H1 (cell line): ENCODE results near the gene SMIM7. TPM values are rescaled to one million over a fixed set of nuclear protein-coding genes. Genes with fewer than 3 reads are reported as not detected.

ENCODE experiments used
- CTCF ChIA-PET: fragments of 300-600 bp; sonication (Branson Sonifier 250); formaldehyde crosslinking; loops from one replicate; lab custom pipeline; 2021; ENCODE audit not compliant: partially characterized antibody; lab: Charles Lee
- POLR2A ChIA-PET: fragments of 300-600 bp; sonication (Branson Sonifier 250); formaldehyde crosslinking; loops from one replicate; lab custom pipeline; 2021; ENCODE audit warnings: inconsistent platforms; ENCODE audit not compliant: partially characterized antibody; lab: Charles Lee
- DNase-seq, 2 experiments: peaks; one replicate each; pipeline versions ENCODE4 v3.0.0 to v3.0.0-alpha.2; 2010 to 2022; ENCODE audit warnings: low spot score in 2 of 2, low read depth in 1 of 2, mixed read lengths in 1 of 2
- FAIRE-seq: peaks from 2 replicates; lab custom pipeline; 2011; peaks lifted over from hg19 to GRCh38; lab: Jason Lieb, UNC
- H2AFZ ChIP-seq: 2 replicates; pipeline ENCODE4 v1.8.1; 2012; ENCODE audit warnings: low read length, inconsistent platforms
- H2AK5ac ChIP-seq: 2 replicates; pipeline ENCODE4 v1.6.1; 2013; ENCODE audit warnings: low read depth, low read length
- H2BK120ac ChIP-seq: replicated peaks from 2 replicates; pipeline ENCODE3; 2013; ENCODE audit warnings: low read depth, low read length, inconsistent platforms
- H2BK12ac ChIP-seq: 2 replicates; pipeline ENCODE4 v1.6.1; 2013; ENCODE audit warnings: low read depth, low read length
- H2BK15ac ChIP-seq: 2 replicates; pipeline ENCODE4 v1.6.1; 2013; ENCODE audit warnings: low read length
- H2BK20ac ChIP-seq: 2 replicates; pipeline ENCODE4 v1.6.1; 2013; ENCODE audit warnings: low read length
- H2BK5ac ChIP-seq: 2 replicates; pipeline ENCODE4 v1.6.1; 2013; ENCODE audit warnings: low read depth, low read length
- H3K14ac ChIP-seq: 2 replicates; pipeline ENCODE4 v1.6.1; 2013; ENCODE audit warnings: inconsistent platforms; ENCODE audit not compliant: insufficient read length
- H3K18ac ChIP-seq: 2 replicates; pipeline ENCODE4 v1.6.1; 2013; ENCODE audit warnings: low read length; ENCODE audit errors: extremely low read depth
- H3K23ac ChIP-seq: 2 replicates; pipeline ENCODE4 v1.6.1; 2013; ENCODE audit warnings: inconsistent platforms; ENCODE audit not compliant: insufficient read length
- H3K23me2 ChIP-seq: 2 replicates; pipeline ENCODE4 v1.6.1; 2013; ENCODE audit warnings: low read depth, low read length
- H3K27ac ChIP-seq: 2 replicates; pipeline ENCODE4 v1.6.1; 2011; ENCODE audit warnings: low read depth, low read length, inconsistent platforms
- H3K27me3 ChIP-seq, 4 experiments: replicated peaks in 1 of 4; 1 replicate in 1 of 4; 2 replicates in 3 of 4; pipeline versions ENCODE4 v1.6.1 to v1.8.1; 2011 to 2013; ENCODE audit warnings: low read length in 3 of 4, mild to moderate bottlenecking in 3 of 4, inconsistent platforms in 2 of 4, mixed read lengths in 2 of 4, moderate library complexity in 1 of 4; ENCODE audit not compliant: control insufficient read depth in 3 of 4, insufficient read depth in 3 of 4; ENCODE audit errors: extremely low read depth in 1 of 4
- H3K36me3 ChIP-seq, 4 experiments: 2 replicates each; pipeline versions ENCODE4 v1.6.1 to v1.8.1; 2011 to 2013; ENCODE audit warnings: mild to moderate bottlenecking in 4 of 4, low read length in 3 of 4, moderate library complexity in 2 of 4, control low read depth in 1 of 4, inconsistent platforms in 1 of 4; ENCODE audit not compliant: insufficient read depth in 4 of 4, control insufficient read depth in 2 of 4
- H3K4ac ChIP-seq: replicated peaks from 2 replicates; pipeline ENCODE3; 2013; ENCODE audit warnings: low read length, low read depth, mixed read lengths, inconsistent platforms; ENCODE audit not compliant: insufficient read length
- H3K4me1 ChIP-seq, 4 experiments: replicated peaks in 1 of 4; 1 replicate in 1 of 4; 2 replicates in 3 of 4; pipeline versions ENCODE4 v1.6.1 to v1.8.1; 2011 to 2013; ENCODE audit warnings: low read length in 3 of 4, inconsistent platforms in 2 of 4, mixed read lengths in 1 of 4; ENCODE audit not compliant: insufficient read depth in 4 of 4, control insufficient read depth in 3 of 4
- H3K4me2 ChIP-seq, 2 experiments: 2 replicates each; pipeline versions ENCODE4 v1.6.1 to v1.8.1; 2011 to 2013; ENCODE audit warnings: low read depth in 2 of 2, low read length in 2 of 2, control low read depth in 1 of 2, inconsistent platforms in 1 of 2, mild to moderate bottlenecking in 1 of 2; ENCODE audit not compliant: insufficient read depth in 1 of 2
- H3K4me3 ChIP-seq, 4 experiments: fragments of 200-600, 300-600 bp in 1 of 4; sonication (generic), shearing (Covaris generic), sonication (Bioruptor Twin) in 1 of 4; 2 replicates each; pipeline versions ENCODE4 v1.5.1 to v1.8.1; 2011 to 2016; ENCODE audit warnings: low read length in 4 of 4, low read depth in 3 of 4, control low read depth in 2 of 4, inconsistent platforms in 2 of 4, mild to moderate bottlenecking in 2 of 4, mixed read lengths in 1 of 4, moderate library complexity in 1 of 4; ENCODE audit not compliant: insufficient read depth in 2 of 4; ENCODE audit errors: extremely low read depth in 1 of 4
- H3K56ac ChIP-seq: replicated peaks from 2 replicates; pipeline ENCODE3; 2013; ENCODE audit warnings: low read depth, mild to moderate bottlenecking, mixed read lengths, low read length, inconsistent platforms; ENCODE audit not compliant: insufficient read length
- H3K79me1 ChIP-seq: 2 replicates; pipeline ENCODE4 v1.6.1; 2013; ENCODE audit warnings: low read depth, low read length, control low read depth
- H3K79me2 ChIP-seq, 2 experiments: 2 replicates each; pipeline versions ENCODE4 v1.6.1 to v1.8.1; 2012 to 2013; ENCODE audit warnings: low read length in 2 of 2, mild to moderate bottlenecking in 2 of 2, inconsistent platforms in 1 of 2; ENCODE audit not compliant: insufficient read depth in 2 of 2, control insufficient read depth in 1 of 2
- H3K9ac ChIP-seq, 4 experiments: replicated peaks in 1 of 4; 1 replicate in 1 of 4; 2 replicates in 3 of 4; pipeline versions ENCODE4 v1.6.1 to v1.8.1; 2011 to 2013; ENCODE audit warnings: low read depth in 3 of 4, low read length in 3 of 4, control low read depth in 2 of 4, mild to moderate bottlenecking in 2 of 4, moderate library complexity in 2 of 4, inconsistent platforms in 1 of 4; ENCODE audit errors: extremely low read depth in 1 of 4
- H3K9me3 ChIP-seq, 2 experiments: 2 replicates each; pipeline versions ENCODE4 v1.6.1 to v1.8.1; 2012 to 2013; ENCODE audit warnings: mild to moderate bottlenecking in 2 of 2, moderate library complexity in 2 of 2, control low read depth in 1 of 2, inconsistent platforms in 1 of 2, low read depth in 1 of 2, low read length in 1 of 2, mixed read lengths in 1 of 2; ENCODE audit not compliant: insufficient read depth in 2 of 2
- H4K20me1 ChIP-seq, 2 experiments: replicated peaks in 1 of 2; 2 replicates each; pipeline versions ENCODE3 to v1.8.1; 2011 to 2013; ENCODE audit warnings: inconsistent platforms in 2 of 2, low read length in 2 of 2, mild to moderate bottlenecking in 1 of 2; ENCODE audit not compliant: insufficient read depth in 2 of 2, control insufficient read depth in 1 of 2
- H4K5ac ChIP-seq: 2 replicates; pipeline ENCODE4 v1.6.1; 2013; ENCODE audit warnings: low read length, low read depth, mixed read lengths, inconsistent platforms; ENCODE audit not compliant: insufficient read length
- H4K8ac ChIP-seq: 2 replicates; pipeline ENCODE4 v1.8.0; 2013; ENCODE audit warnings: mild to moderate bottlenecking, moderate library complexity, low read length, inconsistent platforms; ENCODE audit not compliant: insufficient read depth; ENCODE audit errors: extremely low read depth
- H4K91ac ChIP-seq: replicated peaks from 2 replicates; pipeline ENCODE3; 2013; ENCODE audit warnings: low read length, mixed read lengths, inconsistent platforms; ENCODE audit not compliant: insufficient read length
- WGBS, 2 experiments: shearing (Covaris generic) in 1 of 2; methylation state at CpG; one replicate each; pipeline versions ENCODE4 v1.1.6 to v1.1.7; 2013 to 2015; ENCODE audit warnings: low lambda C conversion rate in 2 of 2, mixed read lengths in 2 of 2, inconsistent platforms in 1 of 2, low coverage in 1 of 2, missing lambda C conversion rate in 1 of 2; ENCODE audit not compliant: insufficient replicate concordance in 2 of 2, insufficient coverage in 1 of 2, insufficient read length in 1 of 2; ENCODE audit errors: extremely low coverage in 1 of 2, missing lambda C conversion rate in 1 of 2; 5-methylcytosine and 5-hydroxymethylcytosine counted together
- polyA plus RNA-seq, 7 experiments: library from polyadenylated mRNA; depleted of rRNA in 3 of 7; stranded (reverse) in 5 of 7; unstranded in 2 of 7; fragments of >200 nt in 5 of 7; fragments of 200-250 nt in 2 of 7; gene quantifications; 1 replicate in 5 of 7; 2 replicates in 1 of 7; 4 replicates in 1 of 7; pipeline versions ENCODE4 v1.2.1 to v1.2.3, GENCODE V29; 2011 to 2013; ENCODE audit warnings: missing spikeins in 2 of 7, mixed read lengths in 2 of 7
- total RNA-seq: library from RNA; stranded (reverse); fragmentation: NEBNext Ultra II Directional; extraction: Animal tissue kit (Norgen Biotek cat#: 25700); gene quantifications from 2 replicates; pipeline ENCODE4 v1.2.1, GENCODE V29; 2021

SMIM7 gene
- total and polyA plus RNA-seq, 2 of the 8 experiments (the other 6 are each of a cell fraction or from before 2014, with no cell fraction given), result 55.5 to 67.5 TPM

DNA sequence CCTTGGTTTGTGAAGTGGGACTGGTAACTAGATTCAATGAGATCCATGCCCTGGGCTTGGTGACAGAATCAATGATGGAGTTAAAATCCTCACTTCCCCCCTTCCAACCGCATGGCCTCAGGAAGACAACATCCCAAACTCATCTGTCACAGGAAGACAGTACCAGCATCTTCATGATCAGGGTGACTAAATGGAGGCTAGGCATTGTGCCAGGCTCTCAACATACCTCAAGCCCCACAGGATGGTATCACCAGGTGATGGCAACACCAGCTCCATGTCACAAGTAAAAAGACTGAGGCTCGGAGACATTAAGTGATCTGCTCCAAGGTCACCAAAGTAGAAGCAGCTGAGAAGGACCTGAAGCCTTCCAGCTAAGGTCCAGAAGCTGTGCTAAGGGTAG, 46.1 kb downstream of the SMIM7 start:
- peaks cover 30 to 46% of the 10 kb centered on the region in 2 experiments for H4K20me1 ChIP-seq
- H3K18ac ChIP-seq, result no peak overlapping the region
- CTCF ChIA-PET, result interaction anchor here (0.7 to 3.4 kb wide), 6 partner anchors 24 to 106 kb away, joined by 3 to 12 read pairs (median 4); partner anchors contain the start of gene NWD1
- H4K5ac ChIP-seq, result no peak overlapping the region
- POLR2A ChIA-PET, result interaction anchor here (1.1 to 1.7 kb wide), 2 partner anchors 9 to 11 kb away, joined by 4 read pairs; no protein-coding TSS in a partner anchor
- H3K79me1 ChIP-seq, result peaks cover 53% of the 10 kb centered on the region
- no peak overlapping the region for H2BK15ac ChIP-seq
- H2AK5ac ChIP-seq, result no peak overlapping the region
- H2AFZ ChIP-seq, result no peak overlapping the region
- H3K4me1 ChIP-seq, result peaks cover 0 to 4% (median 3%) of the 10 kb centered on the region in 4 experiments; a peak in 3 of 7 replicates
- H3K27ac ChIP-seq, result no peak overlapping the region
- WGBS, 2 experiments, result 85% methylated on average over 2 of the region's 2 CpGs; no CpG with 5 or more reads in 1 of the 2 experiments
- FAIRE-seq (no peak), DNase-seq (no peak)
- no peaks in the 10 kb centered on the region for H3K36me3 ChIP-seq
- H3K79me2 ChIP-seq, result peaks cover 14 to 93% of the 10 kb centered on the region in 2 experiments
- H3K23ac ChIP-seq, result no peak overlapping the region
- no peak overlapping the region for H2BK20ac ChIP-seq
- no peak overlapping the region for H4K91ac ChIP-seq
- no peak overlapping the region for H3K4me3 ChIP-seq
- H3K27me3 ChIP-seq, result no peaks in the 10 kb centered on the region
- H2BK12ac ChIP-seq, result no peak overlapping the region
- H3K9ac ChIP-seq, result no peak overlapping the region
- no peak overlapping the region for H3K4me2 ChIP-seq
- H3K56ac ChIP-seq, result no peak overlapping the region
- no peak overlapping the region for H4K8ac ChIP-seq
- no peak overlapping the region for H2BK5ac ChIP-seq
- H3K4ac ChIP-seq, result no peak overlapping the region
- H3K9me3 ChIP-seq, result no peaks in the 10 kb centered on the region
- no peak overlapping the region for H2BK120ac ChIP-seq
- H3K23me2 ChIP-seq, result no peaks in the 10 kb centered on the region
- no peak overlapping the region for H3K14ac ChIP-seq
